HCT116 (cell line): ENCODE results near the gene GRIN2A.

Experiments used
- EZH2 ChIP-seq: fragments of 200-600 bp; sonication (generic); IDR thresholded peaks from 2 replicates; pipeline ENCODE4 v1.6.1; 2017; ENCODE audit warnings: antibody characterized with exemption, mixed run types
- JUND ChIP-seq: IDR thresholded peaks from 2 replicates; pipeline ENCODE4 v1.6.1; 2012
- POLR2AphosphoS5 ChIP-seq: IDR thresholded peaks from 2 replicates; pipeline ENCODE4 v1.6.1; 2011; ENCODE audit warnings: mild to moderate bottlenecking, low read depth, low read length, moderate library complexity
- RAD21 ChIP-seq: IDR thresholded peaks from 2 replicates; pipeline ENCODE4 v1.6.1; 2012; ENCODE audit warnings: low read depth, mild to moderate bottlenecking
- ZFX ChIP-seq: fragments of 450-650 bp; IDR thresholded peaks from 2 replicates; pipeline ENCODE4 v1.6.1; 2017
- TF ChIP-seq, protein P1 (sequence below), 3 experiments: fragments of 200-600 bp in 1 of 3; sonication (generic) in 1 of 3; IDR thresholded peaks in 2 of 3; conservative IDR thresholded peaks in 1 of 3; 2 replicates each; pipeline ENCODE4 v1.5.1; 2012 to 2017; ENCODE audit warnings: low read depth in 2 of 3, low read length in 2 of 3, antibody characterized with exemption in 1 of 3, borderline replicate concordance in 1 of 3, control low read depth in 1 of 3, mild to moderate bottlenecking in 1 of 3, mixed read lengths in 1 of 3, mixed run types in 1 of 3, moderate library complexity in 1 of 3; ENCODE audit not compliant: insufficient read depth in 1 of 3

GRCh38 chr16:9846362-9847099 is 335.7 kb downstream of the GRIN2A start:
- TF ChIP-seq POLR2AphosphoS5 (no peak), EZH2 (no peak), ZFX (no peak), RAD21 (no peak), JUND (no peak)
- TF ChIP-seq, protein P1, sequence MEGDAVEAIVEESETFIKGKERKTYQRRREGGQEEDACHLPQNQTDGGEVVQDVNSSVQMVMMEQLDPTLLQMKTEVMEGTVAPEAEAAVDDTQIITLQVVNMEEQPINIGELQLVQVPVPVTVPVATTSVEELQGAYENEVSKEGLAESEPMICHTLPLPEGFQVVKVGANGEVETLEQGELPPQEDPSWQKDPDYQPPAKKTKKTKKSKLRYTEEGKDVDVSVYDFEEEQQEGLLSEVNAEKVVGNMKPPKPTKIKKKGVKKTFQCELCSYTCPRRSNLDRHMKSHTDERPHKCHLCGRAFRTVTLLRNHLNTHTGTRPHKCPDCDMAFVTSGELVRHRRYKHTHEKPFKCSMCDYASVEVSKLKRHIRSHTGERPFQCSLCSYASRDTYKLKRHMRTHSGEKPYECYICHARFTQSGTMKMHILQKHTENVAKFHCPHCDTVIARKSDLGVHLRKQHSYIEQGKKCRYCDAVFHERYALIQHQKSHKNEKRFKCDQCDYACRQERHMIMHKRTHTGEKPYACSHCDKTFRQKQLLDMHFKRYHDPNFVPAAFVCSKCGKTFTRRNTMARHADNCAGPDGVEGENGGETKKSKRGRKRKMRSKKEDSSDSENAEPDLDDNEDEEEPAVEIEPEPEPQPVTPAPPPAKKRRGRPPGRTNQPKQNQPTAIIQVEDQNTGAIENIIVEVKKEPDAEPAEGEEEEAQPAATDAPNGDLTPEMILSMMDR (IDR thresholded peaks at IDR 0.05 in 2 of 3, conservative IDR thresholded peaks at IDR 0.05 in 1 of 3; ENCODE audit: borderline replicate concordance in 1 of 3, insufficient read depth in 1 of 3, low read depth in 2 of 3, low read length in 2 of 3), result no peak
